Sigmoid colon (tissue), 7 donors: ENCODE results near the gene MSL2. TPM values are rescaled to one million over a fixed set of nuclear protein-coding genes. Genes with fewer than 3 reads are reported as not detected.
"Not testable (repeated sequence)": the region's sequence is repeated elsewhere in the genome, so short reads cannot be mapped to it uniquely, and the experiment has no call there.

Experiments
- DNase-seq: peaks from one replicate; pipeline ENCODE4 v3.0.0-alpha.2; 2019
- H3K27ac ChIP-seq, 4 donors: fragments of 200-600 bp; sonication (generic); one replicate each; pipeline ENCODE4 v1.5.1; 2016 to 2019; ENCODE audit warnings: mild to moderate bottlenecking in 1 of 4
- H3K27me3 ChIP-seq, 3 donors: fragments of 200-600 bp; sonication (generic); one replicate each; pipeline ENCODE4 v1.5.1; 2019; ENCODE audit warnings: mild to moderate bottlenecking in 1 of 3
- H3K36me3 ChIP-seq, 4 donors: fragments of 200-600 bp; sonication (generic); one replicate each; pipeline ENCODE4 v1.5.1; 2016 to 2019
- H3K4me1 ChIP-seq, 4 donors: fragments of 200-600 bp; sonication (generic); one replicate each; pipeline ENCODE4 v1.5.1; 2017 to 2019
- H3K4me3 ChIP-seq, 4 donors: fragments of 200-600 bp; sonication (generic); one replicate each; pipeline ENCODE4 v1.5.1; 2017 to 2019; ENCODE audit warnings: mild to moderate bottlenecking in 2 of 4, moderate library complexity in 1 of 4
- H3K9me3 ChIP-seq, 4 donors: fragments of 200-600 bp in 3 of 4; sonication (generic) in 3 of 4; one replicate each; pipeline versions ENCODE4 v1.5.1 to v1.6.1; 2013 to 2019
- EP300 ChIP-seq, 4 donors: sonication (generic); formaldehyde crosslinking; IDR thresholded peaks; one replicate each; pipeline ENCODE4 v1.6.1; 2017; ENCODE audit warnings: antibody characterized with exemption in 4 of 4
- POLR2A ChIP-seq, 2 donors: fragments of 450-650 bp; IDR thresholded peaks; one replicate each; pipeline ENCODE4 v1.6.1; 2016; ENCODE audit warnings: antibody characterized with exemption in 2 of 2, mild to moderate bottlenecking in 2 of 2, moderate library complexity in 2 of 2
- POLR2AphosphoS5 ChIP-seq, 4 donors: sonication (generic); formaldehyde crosslinking; IDR thresholded peaks; one replicate each; pipeline ENCODE4 v1.6.1; 2017; ENCODE audit warnings: antibody characterized with exemption in 4 of 4
- WGBS, 2 donors: extraction: QIAGEN DNeasy Blood & Tissue Kit; methylation state at CpG; one replicate each; pipeline ENCODE4 v1.1.7; 2013; 5-methylcytosine and 5-hydroxymethylcytosine counted together
- intact Hi-C: fragments of 100-400 bp; cut with DNase I; formaldehyde crosslinking; loops from one replicate; pipeline ENCODE4 v1.15.1; 2023
- polyA plus RNA-seq, 3 donors: library from polyadenylated mRNA; stranded (reverse); fragments of 200-250 nt; gene quantifications; one replicate each; pipeline ENCODE4 v1.2.3, GENCODE V29; 2013
- total RNA-seq, 4 donors: library from RNA; depleted of rRNA; stranded (reverse); fragments of >200 nt; gene quantifications; one replicate each; pipeline ENCODE4 v1.1.0, GENCODE V29; 2016
- TF ChIP-seq, protein P1 (sequence below), 4 experiments: fragments of 450-650 bp in 3 of 4; fragments of 200-600 bp in 1 of 4; IDR thresholded peaks; one replicate each; pipeline ENCODE4 v1.5.1; 2016 to 2019; ENCODE audit warnings: antibody characterized with exemption in 4 of 4, mild to moderate bottlenecking in 3 of 4, moderate library complexity in 2 of 4
- donor health status: healthy with polysubstance abuse.
- donor health status: Bipolar disorder and iron deficiency.
- donor health status: healthy.

Gene MSL2
- total and polyA plus RNA-seq, 7 donors: 3.2 to 23.9 (median 18.7) TPM

DNA sequence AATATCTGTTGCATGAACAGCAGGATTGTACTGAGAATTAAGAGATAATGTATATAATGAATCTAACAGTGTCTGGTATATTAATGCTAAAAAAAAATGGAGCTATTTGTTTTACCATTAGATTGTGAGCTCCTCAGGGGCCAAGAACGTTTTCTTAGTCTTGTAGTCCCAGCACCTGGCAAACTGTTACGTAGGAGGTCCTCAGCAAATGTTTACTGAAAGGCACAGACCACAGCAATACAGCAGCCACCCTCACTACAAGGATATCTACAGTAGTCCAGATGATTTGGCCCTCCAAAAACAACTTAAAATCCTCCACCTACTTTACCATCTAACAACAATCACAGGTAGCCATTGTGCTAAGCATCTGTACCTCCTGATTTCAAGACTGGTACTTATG lies 59.7 kb downstream of the MSL2 start:
- DNase-seq: no peak
- Histone ChIP-seq H3K27me3 (no peaks in the 10 kb centered on the region), H3K4me3 (no peak overlapping the region), H3K4me1 (no peaks in the 10 kb centered on the region), H3K9me3 (no peaks in the 10 kb centered on the region), H3K27ac (no peak overlapping the region), H3K36me3 (peaks cover 0 to 3% (median 0%) of the 10 kb centered on the region in 4 donors)
- intact Hi-C loops: no loop called here
- TF ChIP-seq, protein P1, sequence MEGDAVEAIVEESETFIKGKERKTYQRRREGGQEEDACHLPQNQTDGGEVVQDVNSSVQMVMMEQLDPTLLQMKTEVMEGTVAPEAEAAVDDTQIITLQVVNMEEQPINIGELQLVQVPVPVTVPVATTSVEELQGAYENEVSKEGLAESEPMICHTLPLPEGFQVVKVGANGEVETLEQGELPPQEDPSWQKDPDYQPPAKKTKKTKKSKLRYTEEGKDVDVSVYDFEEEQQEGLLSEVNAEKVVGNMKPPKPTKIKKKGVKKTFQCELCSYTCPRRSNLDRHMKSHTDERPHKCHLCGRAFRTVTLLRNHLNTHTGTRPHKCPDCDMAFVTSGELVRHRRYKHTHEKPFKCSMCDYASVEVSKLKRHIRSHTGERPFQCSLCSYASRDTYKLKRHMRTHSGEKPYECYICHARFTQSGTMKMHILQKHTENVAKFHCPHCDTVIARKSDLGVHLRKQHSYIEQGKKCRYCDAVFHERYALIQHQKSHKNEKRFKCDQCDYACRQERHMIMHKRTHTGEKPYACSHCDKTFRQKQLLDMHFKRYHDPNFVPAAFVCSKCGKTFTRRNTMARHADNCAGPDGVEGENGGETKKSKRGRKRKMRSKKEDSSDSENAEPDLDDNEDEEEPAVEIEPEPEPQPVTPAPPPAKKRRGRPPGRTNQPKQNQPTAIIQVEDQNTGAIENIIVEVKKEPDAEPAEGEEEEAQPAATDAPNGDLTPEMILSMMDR (IDR thresholded peaks at IDR 0.05): no peak
- 58 to 66% methylated on average over 2 of the region's 2 CpGs for WGBS, 2 donors

DNA sequence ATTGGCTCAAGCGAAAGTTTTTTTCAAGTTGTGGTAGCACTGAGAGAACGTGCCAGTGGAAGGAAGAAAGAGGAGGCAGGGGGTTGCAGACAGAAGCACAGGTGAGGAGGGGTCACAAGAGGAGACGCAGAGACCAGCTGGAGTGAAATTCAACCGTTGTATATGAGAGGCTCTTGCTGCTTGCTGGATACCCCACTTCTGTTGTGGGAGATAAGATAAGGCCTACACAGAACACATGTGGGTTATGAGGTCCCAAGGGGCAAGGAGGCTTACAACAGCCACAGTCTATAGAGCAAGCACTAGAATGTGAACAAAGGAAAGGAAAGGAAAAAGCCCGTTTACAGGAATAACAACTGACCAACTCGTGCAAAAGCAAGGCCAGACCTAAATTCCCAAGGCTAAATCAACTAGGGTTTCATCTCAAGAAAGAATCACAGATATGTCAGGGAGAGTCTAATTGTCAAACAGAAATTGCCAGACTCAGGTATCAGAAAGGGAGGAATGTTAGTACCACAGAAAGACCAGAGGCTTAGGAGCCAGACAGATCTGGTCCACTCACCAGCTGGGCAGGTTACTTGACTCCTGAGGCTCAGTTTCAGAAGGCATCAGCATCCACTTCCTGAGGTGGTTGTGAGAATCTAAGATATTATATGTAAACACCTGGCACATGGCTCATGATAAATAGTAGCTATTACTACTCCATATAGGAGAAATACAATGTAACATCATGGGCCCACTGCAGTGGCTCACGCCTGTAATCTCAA lies 60.9 kb downstream of the MSL2 start:
- H3K9me3 ChIP-seq: no peaks in the 10 kb centered on the region
- H3K4me1 ChIP-seq: no peaks in the 10 kb centered on the region
- H3K27me3 ChIP-seq: no peaks in the 10 kb centered on the region
- DNase-seq: no peak
- peaks cover 0 to 3% (median 0%) of the 10 kb centered on the region in 4 donors for H3K36me3 ChIP-seq
- intact Hi-C loops: no loop called here
- H3K4me3 ChIP-seq: no peak overlapping the region
- 61 to 86% methylated on average over 7 of the region's 7 CpGs for WGBS, 2 donors
- no peak overlapping the region for H3K27ac ChIP-seq
- TF ChIP-seq POLR2A (IDR thresholded peaks at IDR 0.05) (no peak), POLR2AphosphoS5 (IDR thresholded peaks at IDR 0.05) (no peak), EP300 (IDR thresholded peaks at IDR 0.05) (no peak)
- TF ChIP-seq, protein P1 (IDR thresholded peaks at IDR 0.05): no peak

GRCh38 chr3:136134091-136134490 lies 62.0 kb downstream of the MSL2 start:
- WGBS, 2 donors: 95 to 100% methylated on average over 1 of the region's 1 CpG
- Histone ChIP-seq H3K4me3 (no peak overlapping the region), H3K4me1 (no peaks in the 10 kb centered on the region), H3K9me3 (no peaks in the 10 kb centered on the region), H3K27ac (no peak overlapping the region), H3K36me3 (peaks cover 0 to 3% (median 0%) of the 10 kb centered on the region in 4 donors), H3K27me3 (no peaks in the 10 kb centered on the region)
- intact Hi-C loops: no loop called here
- no peak for DNase-seq
- TF ChIP-seq POLR2A (IDR thresholded peaks at IDR 0.05): no peak

- H3K4me1 ChIP-seq, H3K27me3 ChIP-seq, DNase-seq, H3K4me3 ChIP-seq, H3K36me3 ChIP-seq, H3K27ac ChIP-seq, H3K9me3 ChIP-seq, intact Hi-C loops: not testable (repeated sequence)
- 93 to 98% methylated on average over 3 of the region's 3 CpGs for WGBS, 2 donors
Observed at GRCh38 chr3:136131647-136132046, 64.5 kb downstream of the MSL2 start.

DNA sequence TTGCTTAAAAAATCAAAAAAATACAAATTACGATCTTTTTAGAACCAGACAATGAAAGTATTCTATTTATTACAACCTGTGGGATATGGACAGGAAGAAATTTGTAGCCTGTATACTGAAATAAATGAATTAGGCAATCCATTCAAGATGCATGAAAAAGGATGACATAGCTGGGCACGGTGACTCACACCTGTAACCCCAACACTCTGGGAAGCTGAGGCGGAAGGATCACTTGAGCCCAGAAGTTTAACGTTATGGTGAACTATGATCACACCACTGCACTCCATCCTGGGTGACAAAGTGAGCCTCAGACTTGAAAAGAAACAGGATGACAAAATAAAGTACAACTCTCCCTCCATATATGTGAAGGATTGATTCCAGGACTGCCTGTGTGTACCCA lies 74.1 kb downstream of the MSL2 start:
- no peaks in the 10 kb centered on the region for H3K9me3 ChIP-seq
- no peak overlapping the region for H3K27ac ChIP-seq
- H3K4me1 ChIP-seq: no peaks in the 10 kb centered on the region
- peaks cover 0 to 25% (median 7%) of the 10 kb centered on the region in 4 donors for H3K36me3 ChIP-seq
- intact Hi-C loops: no loop called here
- no peak overlapping the region for H3K4me3 ChIP-seq
- DNase-seq: no peak
- WGBS, 2 donors: 89 to 93% methylated on average over 4 of the region's 4 CpGs
- TF ChIP-seq POLR2A (IDR thresholded peaks at IDR 0.05): no peak
- TF ChIP-seq EP300 (IDR thresholded peaks at IDR 0.05): no peak
- TF ChIP-seq, protein P1 (IDR thresholded peaks at IDR 0.05): no peak
- H3K27me3 ChIP-seq: no peaks in the 10 kb centered on the region
